K562 (cell line): Measurements from ENCODE around the gene RSPH1. TPM values are rescaled to one million over a fixed set of nuclear protein-coding genes. Genes with fewer than 3 reads are reported as not detected.

Experiments
- ATAC-seq: fragments of 200-7000 bp; cut with Tn5 transposase; 3 replicates; pipeline ENCODE4 v1.9.1; 2020; ENCODE audit warnings: moderate library complexity
- BruUV-seq: library from RNA; stranded (reverse); fragments of 400-500 nt; replicated peaks from 2 replicates; lab custom pipeline; 2021; lab: Mats Ljungman, UMichigan
- CTCF ChIA-PET: fragments of 300-600 bp; formaldehyde crosslinking; extraction: SDS; loops from one replicate; lab custom pipeline; 2021; ENCODE audit warnings: low intra/inter-chr PET ratio; lab: Yijun Ruan, JAX
- POLR2A ChIA-PET: fragments of 300-600, 350-650 bp; sonication (Branson Sonifier 250); formaldehyde crosslinking; extraction: SDS; loops from one replicate; lab custom pipeline; 2021; ENCODE audit warnings: antibody characterized with exemption, inconsistent platforms; lab: Yijun Ruan, JAX
- DNase-seq, 4 experiments: peaks; one replicate each; pipeline versions ENCODE4 v3.0.0 to v3.0.0-alpha.2; 2011 to 2018; ENCODE audit warnings: low spot score in 3 of 4, mixed read lengths in 3 of 4; ENCODE audit errors: extremely low read depth in 1 of 4
- FAIRE-seq: peaks from 2 replicates; lab custom pipeline; 2011; peaks lifted over from hg19 to GRCh38; lab: Jason Lieb, UNC
- H2AFZ ChIP-seq: 2 replicates; pipeline ENCODE4 v1.6.0; 2011; ENCODE audit warnings: low read depth, low read length, control low read depth, inconsistent platforms
- H3K27ac ChIP-seq: fragments of 200-600 bp; 3 replicates; pipeline ENCODE4 v1.8.0; 2011; ENCODE audit warnings: low read depth, mild to moderate bottlenecking, control low read depth, inconsistent platforms, low read length, moderate library complexity, mixed read lengths; ENCODE audit errors: extremely low read depth
- H3K27me3 ChIP-seq, 2 experiments: fragments of 300-600 bp in 1 of 2; 2 replicates in 1 of 2; 3 replicates in 1 of 2; pipeline versions ENCODE4 v1.6.0 to v1.8.0; 2011; ENCODE audit warnings: inconsistent platforms in 2 of 2, low read length in 2 of 2, mild to moderate bottlenecking in 1 of 2, mixed read lengths in 1 of 2, moderate library complexity in 1 of 2; ENCODE audit not compliant: control insufficient read depth in 2 of 2, insufficient read depth in 2 of 2
- H3K36me3 ChIP-seq: fragments of 300-600 bp; 3 replicates; pipeline ENCODE4 v1.8.0; 2011; ENCODE audit warnings: mild to moderate bottlenecking, low read length, inconsistent platforms; ENCODE audit not compliant: control insufficient read depth, insufficient read depth
- H3K4me1 ChIP-seq, 2 experiments: fragments of 200-600 bp in 1 of 2; replicated peaks in 1 of 2; 2 replicates in 1 of 2; 3 replicates in 1 of 2; pipeline versions ENCODE4 v1.5.1 to v1.8.0; 2011; ENCODE audit warnings: inconsistent platforms in 2 of 2, low read length in 2 of 2, mild to moderate bottlenecking in 1 of 2, mixed read lengths in 1 of 2, moderate library complexity in 1 of 2; ENCODE audit not compliant: control insufficient read depth in 2 of 2, insufficient read depth in 2 of 2
- H3K4me2 ChIP-seq: 2 replicates; pipeline ENCODE4 v1.6.1; 2011; ENCODE audit warnings: low read length, control low read depth, inconsistent platforms, mixed read lengths; ENCODE audit not compliant: insufficient read depth
- H3K4me3 ChIP-seq: fragments of 200-600 bp; sonication (generic), shearing (Covaris generic); 2 replicates; pipeline ENCODE4 v1.5.1; 2016; ENCODE audit warnings: control low read depth, inconsistent platforms
- H3K79me2 ChIP-seq: fragments of 200-600 bp; 3 replicates; pipeline ENCODE4 v1.8.0; 2011; ENCODE audit warnings: low read length, inconsistent platforms; ENCODE audit not compliant: control insufficient read depth, insufficient read depth
- H3K9ac ChIP-seq, 2 experiments: 2 replicates each; pipeline versions ENCODE4 v1.6.0 to v1.6.1; 2011; ENCODE audit warnings: low read depth in 2 of 2, low read length in 2 of 2, control low read depth in 1 of 2, inconsistent platforms in 1 of 2, mild to moderate bottlenecking in 1 of 2, mixed read lengths in 1 of 2; ENCODE audit not compliant: insufficient read depth in 1 of 2
- H3K9me1 ChIP-seq: one replicate; pipeline ENCODE4 v1.6.0; 2011; ENCODE audit warnings: inconsistent platforms, mild to moderate bottlenecking, low read length, moderate library complexity; ENCODE audit not compliant: control insufficient read depth, insufficient read depth
- H3K9me3 ChIP-seq: replicated peaks from 2 replicates; pipeline ENCODE4 v1.5.1; 2011; ENCODE audit warnings: low read depth, low read length, inconsistent platforms; ENCODE audit not compliant: control insufficient read depth, insufficient read depth
- H4K20me1 ChIP-seq: replicated peaks from 2 replicates; pipeline ENCODE4 v1.6.1; 2011; ENCODE audit warnings: low read length, inconsistent platforms, mixed read lengths; ENCODE audit not compliant: control insufficient read depth, insufficient read depth
- BRD9 ChIP-seq: fragments of 450-650 bp; IDR thresholded peaks from 2 replicates; pipeline ENCODE4 v1.6.1; 2018; ENCODE audit warnings: low read depth; ENCODE audit not compliant: partially characterized antibody
- CHD4 ChIP-seq: fragments of 200-600 bp; sonication (generic); IDR thresholded peaks from 3 replicates; pipeline ENCODE4 v1.6.1; 2012; ENCODE audit warnings: low read depth, mild to moderate bottlenecking, mixed read lengths, low read length, inconsistent platforms; ENCODE audit not compliant: insufficient read depth, insufficient replicate concordance, poor library complexity, severe bottlenecking
- MAFK ChIP-seq: IDR thresholded peaks from 2 replicates; pipeline ENCODE4 v1.6.1; 2011; ENCODE audit warnings: low read length, improper control_type of control experiment
- NR0B1 ChIP-seq: fragments of 450-650 bp; IDR thresholded peaks from one replicate; pipeline ENCODE4 v1.6.1; 2018; ENCODE audit warnings: mild to moderate bottlenecking, moderate library complexity; ENCODE audit not compliant: partially characterized antibody
- PREB ChIP-seq: sonication (generic); formaldehyde crosslinking; IDR thresholded peaks from 2 replicates; pipeline ENCODE4 v1.8.1; 2023; ENCODE audit warnings: mild to moderate bottlenecking, missing genetic modification reagents
- SMARCB1 ChIP-seq: IDR thresholded peaks from 2 replicates; pipeline ENCODE4 v1.6.1; 2011; ENCODE audit warnings: improper control_type of control experiment, low read depth; ENCODE audit not compliant: insufficient read length
- VEZF1 ChIP-seq: fragments of 200-800 bp; sonication (Bioruptor generic); IDR thresholded peaks from 2 replicates; pipeline ENCODE4 v1.6.1; 2017; ENCODE audit warnings: missing genetic modification characterization, missing compliant biosample characterization
- ZNF57 ChIP-seq: fragments of 450-650 bp; formaldehyde crosslinking; IDR thresholded peaks from 2 replicates; pipeline ENCODE4 v1.4.0; 2020; ENCODE audit warnings: mild to moderate bottlenecking, moderate library complexity
- ZNF766 ChIP-seq: fragments of 200-800 bp; sonication (Bioruptor generic); conservative IDR thresholded peaks from 2 replicates; pipeline ENCODE4 v1.6.1; 2016; ENCODE audit warnings: missing genetic modification characterization, missing compliant biosample characterization
- ZNF79 ChIP-seq: fragments of 250-450 bp; sonication (Bioruptor Pico); IDR thresholded peaks from 2 replicates; pipeline ENCODE4 v1.4.0; 2020; ENCODE audit warnings: low read depth, mild to moderate bottlenecking, moderate library complexity
- WGBS: fragments of 100-300 bp; shearing (Covaris generic); methylation state at CpG from one replicate; pipeline ENCODE4 v1.1.6; 2016; ENCODE audit warnings: low coverage, mixed read lengths; ENCODE audit not compliant: insufficient coverage; ENCODE audit errors: missing lambda C conversion rate; 5-methylcytosine and 5-hydroxymethylcytosine counted together
- in situ Hi-C: fragments of 300-500 bp; cut with MboI; formaldehyde crosslinking; loops from 4 replicates; pipeline ENCODE4 v1.15.0; 2018; ENCODE audit warnings: inconsistent platforms, mixed read lengths
- intact Hi-C: fragments of 100-400 bp; cut with micrococcal nuclease; formaldehyde crosslinking; loops from 2 replicates; pipeline ENCODE4 v1.14.2; 2022
- polyA plus RNA-seq, 8 experiments: library from polyadenylated mRNA; depleted of rRNA in 4 of 8; stranded (reverse) in 5 of 8; unstranded in 3 of 8; fragments of >200 nt; fragmentation: Nextera tagmentation in 2 of 8; fragmentation: Illumina TruSeq in 1 of 8; extraction: Ambion mirVana in 2 of 8; extraction: Trizol in 1 of 8; gene quantifications; 2 replicates each; pipeline versions ENCODE4 v1.2.1 to v1.2.3, GENCODE V29; 2011 to 2014; ENCODE audit warnings: inconsistent platforms in 1 of 8, missing spikeins in 1 of 8
- total RNA-seq, 7 experiments: library from RNA; depleted of rRNA in 6 of 7; stranded (reverse); fragments of >200 nt in 6 of 7; fragmentation: Illumina TruSeq in 2 of 7; extraction: Trizol in 2 of 7; gene quantifications; 2 replicates each; pipeline versions ENCODE4 v1.2.1 to v1.2.3, GENCODE V29; 2011 to 2021; ENCODE audit warnings: low replicate concordance in 1 of 7

Gene RSPH1
- total and polyA plus RNA-seq, 9 of the 15 experiments (the other 6 are each of a cell fraction or from before 2014, with no cell fraction given), result 0.17 TPM; not detected in 8

GRCh38 chr21:42481169-42481568 is 14.9 kb downstream of the RSPH1 start:
- no peaks in the 10 kb centered on the region for H3K4me1 ChIP-seq
- H3K9me3 ChIP-seq, result no peaks in the 10 kb centered on the region
- BruUV-seq, result no TSS peak
- H2AFZ ChIP-seq, result no peak overlapping the region
- intact Hi-C loops, result no loop called here
- H3K36me3 ChIP-seq, result no peaks in the 10 kb centered on the region
- H3K4me2 ChIP-seq, result no peak overlapping the region
- H3K27ac ChIP-seq, result no peak overlapping the region
- TF ChIP-seq ZNF766 (peak; percentile 93), VEZF1 (CRISPR knock-in tag) (no peak), ZNF57 (CRISPR knock-in tag) (no peak)
- peaks cover 59 to 63% of the 10 kb centered on the region in 2 experiments for H3K27me3 ChIP-seq
- H3K4me3 ChIP-seq, result no peak overlapping the region
- in situ Hi-C loops, result no loop called here
- ChIA-PET CTCF (interaction anchor here (0.6 kb wide), 1 partner anchor 171 kb away, joined by 3 read pairs; no protein-coding TSS in a partner anchor), POLR2A (interaction anchor here (1.6 to 2.0 kb wide), 3 partner anchors 12 to 18 kb away, joined by 4 to 7 read pairs (median 5); no protein-coding TSS in a partner anchor)
- FAIRE-seq (no peak), DNase-seq (no peak), ATAC-seq (no peak)
- H3K79me2 ChIP-seq, result no peaks in the 10 kb centered on the region
- no peaks in the 10 kb centered on the region for H4K20me1 ChIP-seq
- 2% methylated on average over 4 of the region's 4 CpGs for WGBS
- no peak overlapping the region for H3K9ac ChIP-seq
- H3K9me1 ChIP-seq, result no peaks in the 10 kb centered on the region

- intact Hi-C loops, result no loop called here
- Histone ChIP-seq H3K9ac (no peak overlapping the region), H2AFZ (no peak overlapping the region), H3K4me3 (no peak overlapping the region), H3K36me3 (no peaks in the 10 kb centered on the region), H3K27ac (no peak overlapping the region), H3K4me2 (no peak overlapping the region), H3K9me3 (no peaks in the 10 kb centered on the region), H3K27me3 (peaks cover 59 to 61% of the 10 kb centered on the region in 2 experiments), H3K9me1 (no peaks in the 10 kb centered on the region), H3K79me2 (no peaks in the 10 kb centered on the region), H4K20me1 (no peaks in the 10 kb centered on the region), H3K4me1 (no peaks in the 10 kb centered on the region)
- ATAC-seq, result no peak
- WGBS, result 2% methylated on average over 10 of the region's 10 CpGs
- no TSS peak for BruUV-seq
- ChIA-PET POLR2A (interaction anchor here (2.0 kb wide), 1 partner anchor 12 kb away, joined by 7 read pairs; no protein-coding TSS in a partner anchor), CTCF (interaction anchor here (0.6 kb wide), 1 partner anchor 170 kb away, joined by 3 read pairs; no protein-coding TSS in a partner anchor)
- FAIRE-seq, result no peak
- in situ Hi-C loops, result no loop called here
- no peak for DNase-seq
- TF ChIP-seq ZNF79 (CRISPR knock-in tag) (no peak), CHD4 (no peak), NR0B1 (no peak), SMARCB1 (no peak), MAFK (no peak), BRD9 (no peak), PREB (CRISPR knock-in tag) (no peak)
Observed at GRCh38 chr21:42480736-42481135, 15.3 kb downstream of the RSPH1 start.
